CMK (cell line): Measurements from ENCODE around the gene MAEA.
"Not testable (repeated sequence)": the region's sequence is repeated elsewhere in the genome, so short reads cannot be mapped to it uniquely, and the experiment has no call there.

Source experiments
- DNase-seq: peaks from one replicate; pipeline ENCODE4 v3.0.0-alpha.2; 2010; ENCODE audit warnings: low read depth

MAEA gene

GRCh38 chr4:1367230-1367935 is 77.7 kb downstream of the MAEA start:
- no peak for DNase-seq

- no peak for DNase-seq
Measured at GRCh38 chr4:1367936-1368289, 78.2 kb downstream of the MAEA start.

- DNase-seq = no peak
Measured at GRCh38 chr4:1368421-1369090, 78.9 kb downstream of the MAEA start.

DNA sequence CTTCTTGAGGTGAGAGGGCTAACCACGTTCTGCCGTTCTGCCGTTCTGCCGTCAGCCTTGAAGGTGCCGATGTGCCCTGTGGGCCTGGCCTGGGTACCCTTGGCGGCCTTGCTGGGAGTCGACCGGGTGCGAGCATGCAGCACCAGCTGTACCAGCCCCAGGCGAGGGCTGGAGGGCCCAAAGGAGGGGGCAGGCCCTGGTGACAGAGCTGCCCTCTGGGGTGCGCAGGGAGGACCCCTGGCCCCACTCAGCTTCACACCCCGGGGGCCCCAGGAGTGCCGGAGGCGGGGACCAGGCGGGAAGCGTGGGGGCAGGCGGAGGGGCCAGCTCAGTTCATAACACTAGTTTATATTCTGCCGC is 79.4 kb downstream of the MAEA start:
- DNase-seq = no peak

GRCh38 chr4:1369479-1370079 is 79.9 kb downstream of the MAEA start:
- DNase-seq = no peak

- no peak for DNase-seq
Measured at GRCh38 chr4:1370321-1371124, 80.8 kb downstream of the MAEA start.

GRCh38 chr4:1371176-1372165 is 81.8 kb downstream of the MAEA start:
- DNase-seq = no peak

- not testable (repeated sequence) for DNase-seq
Measured at GRCh38 chr4:1372576-1372975, 82.9 kb downstream of the MAEA start.

DNA sequence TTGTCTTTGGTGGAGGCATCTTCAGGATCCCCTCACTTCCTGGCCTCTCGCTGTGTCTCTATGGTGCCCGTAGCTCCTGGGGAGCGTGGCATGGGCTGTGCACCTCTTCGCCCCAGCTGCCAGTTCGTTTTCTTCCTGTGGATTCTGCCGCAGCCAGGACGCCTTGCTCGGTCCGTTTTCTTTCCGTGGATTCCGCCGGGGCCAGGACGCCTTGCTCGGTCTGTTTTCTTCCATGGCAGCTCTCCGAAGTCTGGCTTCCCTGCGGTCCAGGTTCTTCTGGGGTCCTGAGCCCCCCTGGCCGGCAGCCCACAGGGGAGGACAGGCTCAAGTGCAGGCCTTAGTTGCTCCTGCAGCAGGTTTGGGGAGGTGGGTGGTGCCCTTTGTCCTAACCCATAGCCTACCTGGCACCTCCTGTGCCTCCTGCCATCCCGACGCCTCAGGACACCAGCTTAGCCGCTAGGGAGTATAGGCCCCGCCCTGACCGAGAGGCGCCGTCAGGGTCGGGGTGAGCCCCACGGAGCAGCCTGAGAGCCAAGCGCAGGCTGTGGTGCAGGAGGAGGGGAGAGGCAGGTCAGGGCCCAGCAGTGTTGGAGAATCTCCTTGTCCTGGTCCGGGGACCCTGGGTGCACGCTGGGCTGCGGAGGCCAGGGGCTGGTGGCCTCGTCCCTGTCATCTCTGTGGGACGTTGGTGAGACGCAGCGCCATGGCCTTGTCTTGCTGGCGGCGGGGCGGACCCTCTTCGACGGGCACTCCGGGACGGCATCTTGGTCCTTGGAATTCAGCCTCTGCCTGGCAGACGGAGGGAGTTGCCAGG is 84.4 kb downstream of the MAEA start:
- no peak for DNase-seq

- no peak for DNase-seq
Measured at GRCh38 chr4:1374706-1375045, 85.0 kb downstream of the MAEA start.

DNA sequence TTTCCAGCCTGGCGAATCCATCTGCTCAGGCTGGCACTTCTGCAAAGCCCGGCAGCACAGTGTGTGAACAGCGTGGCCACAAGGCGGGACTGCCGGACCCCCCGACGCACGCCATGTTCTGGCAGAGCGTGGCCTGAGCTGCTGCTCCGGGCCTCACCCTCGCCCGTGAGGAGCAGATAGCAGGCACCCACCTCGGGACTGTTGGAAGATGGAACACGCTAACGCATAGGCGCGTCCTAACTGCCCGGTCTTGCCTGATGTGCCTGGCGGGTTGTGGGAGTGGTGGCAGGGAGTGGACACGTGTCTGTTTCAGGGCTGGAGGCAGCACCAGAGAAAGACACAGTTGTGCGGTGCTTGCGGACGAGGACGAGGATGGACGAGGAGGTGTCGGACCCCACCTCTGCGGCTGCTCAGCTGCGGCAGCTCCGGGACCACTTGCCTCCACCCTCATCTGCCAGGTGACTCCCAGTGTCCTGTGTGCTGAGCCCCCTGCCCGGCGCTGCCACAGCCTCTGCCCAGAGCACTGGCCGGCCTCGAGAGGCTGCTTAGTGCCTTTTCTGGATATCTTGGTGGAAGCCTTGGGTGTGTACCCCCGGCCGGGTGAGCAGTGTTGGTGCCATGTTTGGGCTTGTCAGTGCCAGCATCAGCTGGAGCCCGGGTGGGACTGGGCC is 85.5 kb downstream of the MAEA start:
- DNase-seq = no peak

- no peak for DNase-seq
Measured at GRCh38 chr4:1375761-1376322, 86.2 kb downstream of the MAEA start.

DNA sequence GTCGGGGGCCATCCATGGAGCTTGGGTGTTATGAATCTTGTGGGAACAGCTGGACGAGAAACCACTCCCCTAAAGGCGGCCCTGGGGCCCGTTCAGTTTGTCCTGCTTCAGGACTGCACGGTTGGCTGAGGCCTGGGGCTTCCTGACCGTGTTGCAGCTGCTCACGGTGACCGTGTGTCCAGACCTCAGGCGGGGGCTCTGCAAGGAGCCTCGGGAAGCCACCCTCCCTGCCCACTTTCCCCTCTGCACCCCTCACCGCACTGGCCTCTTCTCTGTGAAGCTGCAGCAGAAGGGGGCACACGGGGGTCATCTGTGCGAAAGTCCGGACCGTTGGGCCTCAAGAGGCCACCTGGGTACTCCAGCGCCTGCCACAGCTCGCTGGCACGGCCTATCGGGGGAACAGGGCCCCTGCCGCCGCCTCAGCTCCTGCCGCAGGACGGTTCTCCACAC is 86.7 kb downstream of the MAEA start:
- no peak for DNase-seq

GRCh38 chr4:1376841-1377605 is 87.3 kb downstream of the MAEA start:
- DNase-seq = no peak

- DNase-seq = no peak
Measured at GRCh38 chr4:1377606-1378261, 88.0 kb downstream of the MAEA start.

DNA sequence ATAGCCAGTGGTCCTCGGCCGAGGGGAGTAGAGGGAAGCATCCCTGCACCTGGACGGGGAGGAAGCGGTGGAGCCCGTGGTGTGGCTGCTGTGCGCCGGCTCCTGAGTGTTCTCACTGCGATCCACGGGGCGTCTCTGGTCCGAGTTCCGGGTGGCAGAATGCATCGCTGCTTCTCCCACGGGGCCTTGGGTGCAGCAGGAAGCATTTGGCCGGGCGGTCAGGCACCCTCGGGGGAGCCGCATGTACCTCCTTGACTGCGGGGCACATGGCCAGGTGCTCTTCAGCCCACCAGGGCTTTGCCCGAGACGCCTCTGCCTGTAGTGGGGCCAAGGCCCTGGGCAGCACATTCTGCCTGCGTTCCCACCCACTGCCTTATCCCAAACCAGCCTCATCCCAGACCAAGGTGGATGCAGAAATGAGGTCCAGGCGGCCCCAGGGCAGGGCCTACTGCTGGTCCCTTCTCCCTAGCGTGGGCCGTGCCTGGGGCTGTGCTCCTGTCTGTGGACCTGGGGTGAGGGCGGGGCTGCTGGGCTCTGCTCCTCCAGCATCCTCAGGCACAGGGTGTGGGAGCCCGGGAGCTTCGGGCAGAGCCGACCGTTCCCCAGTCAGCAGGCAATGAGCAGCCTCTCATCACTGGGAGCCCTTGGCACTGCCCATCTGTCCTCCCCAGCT is 89.0 kb downstream of the MAEA start:
- DNase-seq = no peak

- DNase-seq = no peak
Measured at GRCh38 chr4:1379351-1379781, 89.7 kb downstream of the MAEA start.

- DNase-seq = no peak
Measured at GRCh38 chr4:1379801-1380331, 90.2 kb downstream of the MAEA start.
